GM18502 (cell line): ENCODE results near the gene CA4.
"Not testable (repeated sequence)": the region's sequence is repeated elsewhere in the genome, so short reads cannot be mapped to it uniquely, and the experiment has no call there.

Source experiments
- ATAC-seq: cut with Tn5 transposase; IDR thresholded peaks from one replicate; pipeline ENCODE4 v1.9.1; 2021; ENCODE audit warnings: mild to moderate bottlenecking; ENCODE audit not compliant: unreplicated experiment, poor library complexity

Gene CA4

DNA sequence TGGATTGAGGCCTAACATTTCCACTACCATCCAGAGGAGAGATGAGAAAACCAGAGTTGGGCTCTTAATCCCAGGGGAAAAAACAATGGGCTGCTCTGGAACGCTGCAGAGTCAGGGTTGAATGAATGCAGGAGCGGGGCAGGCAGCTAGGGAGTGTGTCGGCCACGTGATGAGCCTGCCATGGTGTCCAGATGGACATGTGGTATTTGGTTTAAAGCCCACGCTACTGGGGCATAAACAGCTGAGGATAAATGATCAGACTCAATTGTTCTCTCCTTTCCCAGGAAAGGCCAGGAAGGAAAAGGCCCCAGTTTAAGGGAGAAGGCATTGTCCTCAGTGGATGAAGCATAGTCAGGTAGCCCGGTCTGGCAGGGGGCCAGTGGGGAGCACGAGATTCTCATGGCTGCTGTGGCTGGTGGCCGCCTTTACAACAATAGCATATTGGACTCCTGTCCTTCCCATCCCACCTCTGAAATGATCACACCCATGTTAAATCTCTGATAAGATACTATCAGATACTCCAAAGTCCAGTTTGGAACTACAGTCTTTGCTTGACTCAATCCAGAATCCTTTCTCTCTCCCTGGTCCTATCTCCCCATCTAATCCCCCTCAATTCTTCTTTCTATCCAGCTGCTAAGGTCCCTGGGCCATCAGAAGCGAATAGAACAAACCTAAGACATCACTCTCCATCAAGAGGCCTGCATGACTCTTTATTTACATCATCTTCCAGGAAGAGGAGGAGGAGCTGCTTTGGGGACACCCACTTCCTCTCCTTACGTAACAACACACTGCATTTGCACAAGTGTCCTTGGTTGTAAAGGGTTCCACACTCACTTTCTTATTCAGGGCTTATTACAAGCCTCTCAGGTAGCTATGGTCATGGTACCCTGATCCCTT, 20.4 kb downstream of the CA4 start:
- no peak for ATAC-seq

DNA sequence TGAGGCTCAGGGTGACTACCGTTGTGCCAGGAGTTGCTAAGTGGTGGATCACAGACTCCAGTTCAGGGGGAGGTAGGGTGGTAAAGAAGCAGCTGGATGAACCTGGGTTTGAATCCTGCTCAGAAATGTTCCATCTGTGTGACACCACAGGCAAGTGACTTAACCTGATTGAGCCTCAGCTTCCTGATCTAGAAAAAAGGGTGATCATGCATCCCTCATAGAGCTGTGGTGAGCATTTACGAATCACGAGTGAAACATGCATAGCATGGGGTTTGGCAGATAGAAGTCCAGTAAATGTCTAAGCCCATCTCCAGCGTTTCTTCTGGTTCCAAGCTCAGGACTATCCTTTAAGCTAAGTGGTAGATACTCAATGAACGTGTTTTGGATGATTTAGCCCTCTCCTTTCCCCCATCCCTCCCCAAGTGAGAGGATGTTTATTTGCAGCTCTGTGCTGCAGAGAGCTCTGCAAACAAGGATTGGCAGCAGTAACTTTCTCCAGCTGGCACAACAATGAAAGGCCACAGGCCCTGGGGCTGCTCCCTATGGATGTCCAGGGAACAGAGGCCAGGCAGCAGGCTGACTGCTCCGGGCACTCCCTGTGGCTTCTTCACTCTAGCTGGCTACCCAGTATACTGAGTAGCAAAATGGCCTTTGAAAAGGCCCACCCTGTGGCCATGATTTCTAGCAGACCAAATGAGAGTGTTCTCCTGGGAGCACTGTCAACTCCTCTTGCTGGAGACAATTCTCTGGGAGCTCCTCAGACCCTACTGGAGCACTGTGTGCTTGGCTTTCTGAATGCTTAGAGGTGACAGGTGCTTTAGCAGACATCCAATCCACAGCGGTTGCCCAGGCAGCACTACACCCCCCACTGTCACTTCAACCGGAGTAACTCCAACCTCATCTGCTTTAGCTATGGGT, 21.3 kb downstream of the CA4 start:
- ATAC-seq: no peak

DNA sequence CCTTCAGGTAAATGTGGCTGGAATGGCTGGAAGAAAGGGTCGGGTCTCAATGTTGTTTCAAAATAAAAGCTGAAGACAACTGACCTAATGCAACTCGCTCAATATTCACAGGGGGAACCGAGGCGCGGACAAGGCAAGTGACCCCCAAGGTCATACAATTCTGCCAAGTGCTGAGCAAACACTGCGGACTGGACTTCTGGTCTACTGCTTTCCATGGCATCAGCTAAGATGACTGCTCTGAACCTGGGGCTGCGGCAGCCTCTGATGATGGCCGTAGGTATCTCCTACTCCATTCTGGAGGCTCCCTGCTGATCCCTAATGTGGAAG, 21.9 kb downstream of the CA4 start:
- ATAC-seq: no peak

DNA sequence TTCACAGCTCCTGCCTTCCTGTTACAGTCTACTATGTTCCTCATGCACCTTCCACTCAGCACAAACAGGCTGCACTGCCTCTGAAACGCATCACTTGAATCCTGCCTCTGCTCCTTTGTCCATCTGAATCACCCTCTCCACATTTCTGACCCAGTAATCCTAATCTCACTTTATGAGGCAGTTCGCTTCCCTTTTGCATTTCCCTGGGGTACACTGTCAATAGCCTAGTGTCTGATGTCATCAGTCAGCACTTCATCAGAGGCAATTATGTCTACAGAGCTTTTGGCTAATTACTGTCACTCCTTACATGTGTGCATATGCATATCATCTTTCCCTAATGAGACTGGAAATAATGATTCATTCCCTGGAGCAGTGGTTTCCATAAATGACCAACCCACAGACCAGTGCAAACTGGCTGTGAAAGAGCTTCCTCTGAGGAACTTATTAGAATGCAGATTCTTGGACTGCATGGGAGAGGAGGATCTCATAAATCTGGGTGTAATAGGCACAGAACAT, 23.6 kb downstream of the CA4 start:
- no peak for ATAC-seq

DNA sequence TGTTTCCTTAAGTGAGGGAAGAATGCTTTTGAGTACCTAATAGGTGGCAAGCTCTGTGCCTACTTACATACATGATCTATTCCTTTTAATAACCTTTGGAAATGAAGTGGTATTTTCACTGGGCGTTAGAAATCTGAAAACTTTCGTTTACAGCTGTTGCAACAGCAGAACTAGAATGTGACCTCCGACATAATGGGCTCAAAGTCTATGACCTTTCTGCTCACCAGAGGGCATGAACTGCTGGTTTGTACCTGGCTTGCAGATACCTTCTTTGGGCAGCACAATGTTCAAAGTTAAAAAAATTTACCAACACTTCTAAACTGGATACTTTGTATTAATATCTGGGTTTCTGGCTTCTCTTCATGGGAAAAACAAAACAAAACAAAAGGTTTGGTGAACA, 24.3 kb downstream of the CA4 start:
- ATAC-seq: no peak

DNA sequence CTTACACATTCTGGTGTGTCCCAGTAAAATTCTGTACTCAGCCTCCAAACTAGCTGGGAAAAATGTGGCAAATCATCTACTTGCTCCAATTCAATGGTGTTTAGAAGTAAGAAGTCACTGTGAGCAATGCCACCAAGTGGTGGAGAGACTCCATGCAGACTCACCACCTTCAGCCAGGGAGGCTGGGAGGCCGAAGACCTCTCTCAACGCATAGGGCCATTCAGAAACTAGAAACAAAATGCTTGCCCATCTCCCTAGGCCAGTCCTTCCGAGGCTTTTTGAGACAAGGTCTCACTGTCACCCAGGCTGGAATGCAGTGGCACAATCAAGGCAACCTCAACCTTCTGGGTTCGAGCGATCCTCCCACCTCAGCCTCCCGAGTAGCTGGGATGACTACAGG, 25.0 kb downstream of the CA4 start:
- ATAC-seq: not testable (repeated sequence)

DNA sequence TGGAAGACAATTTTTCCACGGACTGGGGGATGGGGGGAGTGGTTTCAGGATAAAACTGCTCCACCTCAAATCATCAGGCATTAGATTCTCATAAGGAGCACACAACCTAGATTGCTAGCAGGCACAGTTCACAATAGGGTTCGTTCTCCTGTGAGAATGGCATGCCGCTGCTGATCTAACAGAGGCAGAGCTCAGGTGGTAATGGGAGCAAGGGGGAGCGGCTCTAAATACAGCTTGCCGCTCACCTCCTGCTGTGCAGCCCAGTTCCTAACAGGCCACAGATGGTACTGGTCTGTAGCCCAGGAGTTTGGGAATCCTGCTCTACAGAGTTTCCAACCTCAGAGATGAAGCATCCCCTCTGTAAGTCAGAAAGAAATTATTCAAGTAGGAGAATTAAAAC, 27.0 kb downstream of the CA4 start:
- not testable (repeated sequence) for ATAC-seq

DNA sequence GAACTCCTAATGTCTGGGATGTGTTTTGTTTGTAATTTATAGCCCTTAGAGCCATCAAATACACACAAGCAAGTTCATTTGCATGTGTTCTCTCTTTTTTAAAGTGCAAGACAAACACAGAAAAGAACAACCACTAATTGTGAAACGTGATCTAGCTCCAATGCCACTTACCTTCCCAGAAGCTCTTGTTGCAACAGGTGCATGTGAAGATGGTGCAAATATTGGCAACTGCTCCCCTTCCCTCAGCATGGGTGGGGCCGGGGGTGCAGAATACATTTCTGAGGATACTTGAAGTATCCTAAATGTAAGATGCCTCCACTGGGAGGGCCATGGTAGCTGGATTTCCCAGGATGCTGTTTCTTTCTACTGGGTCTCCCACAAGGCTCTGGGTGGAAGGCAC, 28.4 kb downstream of the CA4 start:
- ATAC-seq: not testable (repeated sequence)

DNA sequence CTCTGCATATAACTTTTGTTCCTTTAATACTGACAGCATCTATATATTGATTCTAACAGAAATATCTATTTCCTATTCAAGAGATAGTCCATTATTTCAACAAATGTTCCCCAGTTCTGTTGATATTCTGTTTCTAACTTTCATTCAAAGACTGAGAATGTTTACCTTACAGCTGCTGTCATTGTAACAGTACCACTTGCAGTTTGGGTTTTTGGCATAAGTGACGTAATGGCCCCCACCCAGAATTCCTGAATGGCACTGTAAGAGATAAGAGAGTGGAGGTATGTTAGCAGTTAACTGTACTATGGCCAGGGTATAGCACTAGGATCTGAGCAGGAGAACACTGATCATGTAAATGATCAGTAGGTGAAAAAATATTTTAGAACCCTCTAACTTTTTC, 30.6 kb downstream of the CA4 start:
- not testable (repeated sequence) for ATAC-seq

DNA sequence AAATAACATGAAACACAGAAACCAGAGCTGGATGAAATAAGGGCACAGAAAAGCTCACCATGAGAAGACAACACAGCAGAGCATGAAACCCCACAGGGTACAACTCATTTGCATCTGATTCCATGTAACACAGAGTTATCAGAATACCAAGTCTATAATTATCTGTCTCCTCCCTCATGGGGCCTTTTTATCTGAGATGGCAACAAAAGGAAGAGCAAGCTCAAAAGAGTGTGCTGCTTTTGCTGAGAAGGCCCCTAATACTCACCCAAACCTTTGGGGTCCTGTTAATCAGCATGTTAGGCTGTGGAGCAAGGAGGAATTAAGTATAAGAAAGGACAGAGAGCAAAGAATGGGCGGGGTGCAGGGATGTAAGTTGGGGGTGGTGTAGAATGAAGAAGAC, 36.6 kb downstream of the CA4 start:
- not testable (repeated sequence) for ATAC-seq

DNA sequence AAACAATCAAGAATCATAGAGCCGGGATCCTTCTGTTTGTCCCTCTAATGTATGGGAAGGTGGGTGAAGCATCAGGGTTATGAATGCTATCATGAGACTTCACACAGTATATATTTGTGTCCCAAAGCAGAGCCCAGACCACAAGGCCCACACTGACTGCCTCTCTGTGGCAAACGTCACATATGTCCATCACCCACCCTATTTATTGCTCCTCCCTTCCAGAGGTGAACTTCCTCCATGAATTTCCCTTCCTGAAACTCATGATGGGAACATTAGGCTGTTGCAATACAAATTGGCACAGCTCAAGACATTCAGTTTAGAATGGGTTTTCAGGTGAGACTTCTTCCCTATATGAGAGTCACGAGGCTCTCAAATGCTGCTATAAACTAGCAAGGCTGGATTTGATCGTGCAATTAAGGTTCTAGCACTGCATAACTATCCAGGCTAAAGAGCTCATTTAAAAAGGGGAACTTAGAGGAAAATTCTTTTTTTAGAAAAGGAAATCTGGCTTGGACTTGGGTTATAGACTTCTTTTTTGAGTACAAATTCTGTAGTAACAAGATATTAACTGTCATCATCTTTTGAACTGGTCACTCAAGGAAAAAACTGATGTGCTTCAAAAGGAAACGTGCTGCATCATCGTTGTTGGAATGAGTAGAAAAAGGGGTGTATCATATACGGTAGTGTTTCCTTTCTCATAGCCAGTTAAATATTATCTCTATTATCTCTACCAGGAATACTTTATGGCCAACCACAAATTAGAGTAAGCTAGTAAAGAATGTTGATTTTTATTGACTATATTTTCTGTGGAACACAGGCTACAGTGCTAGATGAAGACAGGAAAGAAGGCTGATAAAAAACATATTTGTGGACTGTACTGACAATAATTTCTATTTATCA, 37.3 kb downstream of the CA4 start:
- not testable (repeated sequence) for ATAC-seq

DNA sequence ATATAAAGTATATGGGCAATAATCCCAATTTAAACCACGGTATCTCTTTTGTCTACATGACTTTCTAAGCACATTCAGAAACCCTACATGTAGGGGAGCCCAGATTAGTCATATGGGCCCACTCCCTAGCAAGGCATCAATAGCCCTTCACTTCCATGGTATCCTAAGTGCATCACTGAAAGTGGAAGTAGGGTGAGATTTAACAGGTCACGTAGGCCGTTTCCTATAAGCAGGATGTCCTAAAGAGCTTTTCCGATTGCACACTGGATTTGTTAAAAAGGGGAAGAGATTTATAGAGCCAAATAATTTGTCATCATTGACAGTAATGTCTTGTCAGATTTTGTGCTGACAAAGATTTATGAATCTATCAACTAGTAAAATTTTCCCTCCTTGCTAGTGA, 39.0 kb downstream of the CA4 start:
- ATAC-seq: no peak

DNA sequence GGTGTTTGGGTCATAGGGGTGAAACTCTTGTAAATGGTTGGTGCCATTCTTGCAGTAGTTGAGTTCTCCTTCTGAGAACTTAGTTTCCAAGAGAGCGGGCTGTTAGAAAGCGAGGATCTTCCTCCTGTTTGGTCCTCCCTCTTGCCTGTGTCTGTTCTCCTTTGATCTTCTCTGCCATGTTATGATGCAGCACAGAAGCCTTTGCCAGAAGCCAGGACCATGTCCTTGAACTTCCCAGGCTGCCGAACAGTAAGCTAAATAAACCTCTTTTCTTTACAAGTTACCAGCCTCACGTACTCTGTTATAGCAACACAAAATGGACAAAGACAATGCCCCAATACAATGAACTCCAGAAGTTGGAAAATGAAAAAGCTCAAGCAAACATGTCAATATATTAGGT, 40.3 kb downstream of the CA4 start:
- ATAC-seq: not testable (repeated sequence)

DNA sequence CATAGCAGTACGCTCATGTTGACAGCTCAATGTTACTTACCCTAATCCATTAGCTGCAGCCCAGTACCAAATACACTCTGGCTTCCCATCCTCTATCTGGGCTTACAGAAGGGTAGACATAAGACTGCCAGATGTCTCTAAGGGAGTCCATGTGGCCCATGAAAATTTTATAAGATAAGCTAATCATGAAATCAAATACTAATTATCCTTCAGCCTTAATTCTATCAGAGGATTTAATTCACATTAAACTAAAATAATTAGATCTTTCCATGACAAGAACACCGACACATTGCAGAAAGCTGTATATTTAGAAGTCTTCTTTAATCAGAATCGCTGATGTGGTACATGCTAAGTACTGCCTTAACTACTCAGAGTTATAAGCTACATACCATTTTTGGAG, 43.3 kb downstream of the CA4 start:
- ATAC-seq: not testable (repeated sequence)

DNA sequence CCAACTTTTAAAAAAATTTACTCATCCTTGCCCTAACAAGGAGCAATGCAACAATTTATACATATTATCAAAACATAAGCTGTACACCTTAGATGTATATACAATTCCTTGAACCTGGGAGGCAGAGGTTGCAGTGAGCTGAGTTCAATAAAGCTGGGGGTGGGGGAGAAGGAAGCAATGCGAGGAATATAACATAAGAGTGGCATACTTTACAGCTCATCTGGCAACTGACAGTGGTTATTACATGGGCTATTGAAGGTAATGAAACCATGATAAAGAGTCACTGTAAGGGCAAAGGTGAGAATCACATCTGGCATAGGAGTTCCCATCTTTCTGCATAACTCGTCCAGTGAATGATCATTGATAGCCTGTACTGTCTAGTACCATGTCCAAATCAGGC, 43.7 kb downstream of the CA4 start:
- ATAC-seq: no peak

DNA sequence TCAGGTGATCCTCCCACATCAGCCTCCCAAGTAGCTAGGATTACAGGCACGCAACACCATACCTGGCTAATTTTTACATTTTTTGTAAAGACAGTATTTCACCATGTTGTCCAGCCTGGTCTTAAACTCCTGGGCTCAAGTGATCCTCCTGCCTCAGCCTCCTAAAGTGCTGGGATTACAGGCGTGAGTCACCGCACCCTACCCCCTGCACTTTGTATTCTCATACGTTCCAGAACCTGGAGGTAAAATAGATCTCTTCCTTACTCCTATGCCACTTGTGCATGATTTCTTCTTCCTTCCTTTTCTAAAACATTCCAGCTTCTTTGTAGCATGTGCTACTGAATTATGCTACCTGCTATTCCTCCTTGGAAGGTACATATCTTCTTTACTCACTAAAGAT, 44.4 kb downstream of the CA4 start:
- ATAC-seq: not testable (repeated sequence)

DNA sequence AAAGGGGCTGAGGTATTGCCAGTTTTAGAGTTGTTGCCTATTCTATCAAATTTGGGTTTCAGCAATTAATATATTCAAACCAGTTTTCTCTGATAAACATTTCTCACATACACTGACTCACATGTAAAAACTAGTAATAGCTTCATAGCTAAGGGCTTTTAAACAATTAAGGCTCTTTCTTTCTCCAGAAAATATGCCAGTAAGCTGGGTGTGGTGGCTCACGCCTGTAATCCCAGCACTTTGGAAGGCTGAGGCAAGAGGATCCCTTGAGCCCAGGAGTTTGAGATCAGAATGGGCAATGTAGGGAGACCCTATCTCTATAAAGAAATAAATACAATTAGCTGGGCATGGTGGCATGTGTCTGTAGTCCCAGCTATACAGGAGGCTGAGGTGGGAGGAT, 48.9 kb downstream of the CA4 start:
- not testable (repeated sequence) for ATAC-seq

DNA sequence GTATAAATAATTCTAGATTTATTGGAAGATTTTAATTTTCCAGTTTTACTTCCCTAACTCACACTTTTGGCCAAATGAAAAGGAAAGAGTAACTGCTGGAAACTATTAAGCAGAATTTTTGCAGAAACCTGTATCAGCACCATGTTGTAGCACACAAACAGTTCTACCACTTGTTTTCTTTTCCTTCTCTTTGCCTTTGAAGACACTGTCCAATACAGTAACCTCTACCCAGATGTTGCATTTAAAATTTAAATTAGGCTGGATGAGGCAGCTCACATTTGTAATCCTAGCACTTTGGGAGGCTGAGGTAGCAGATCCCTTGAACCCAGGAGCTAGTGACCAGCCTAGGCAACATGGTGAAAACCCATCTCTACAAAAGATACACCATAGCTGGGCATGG, 56.0 kb downstream of the CA4 start:
- not testable (repeated sequence) for ATAC-seq

DNA sequence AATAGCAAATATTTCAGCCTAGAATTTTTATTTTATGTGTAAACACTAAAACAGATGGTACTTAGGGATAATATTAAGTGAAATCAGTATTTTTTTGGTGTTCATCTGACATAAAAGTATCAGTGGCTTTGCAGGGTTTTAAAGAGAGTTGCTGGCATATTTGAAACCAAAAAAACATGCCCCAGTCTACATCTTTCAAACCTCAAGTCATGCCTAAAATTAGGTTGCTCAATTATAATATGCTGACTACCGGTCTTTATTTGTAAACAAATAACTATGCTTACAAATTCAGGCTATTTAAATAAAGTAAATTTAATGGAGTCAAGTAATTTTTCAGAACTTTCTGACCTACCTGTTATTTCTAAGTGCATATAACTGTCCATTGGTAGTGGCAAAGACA, 58.5 kb downstream of the CA4 start:
- ATAC-seq: not testable (repeated sequence)
